ENCODE results near the gene VPS39. TPM values are rescaled to one million over a fixed set of nuclear protein-coding genes. Genes with fewer than 3 reads are reported as not detected.
A peak's percentile ranks its signal among the peaks of the same experiment; 100 is the strongest.

The VPS39 gene
- total and polyA plus RNA-seq, 2 of the 8 experiments (the other 6 are each of a cell fraction or from before 2014, with no cell fraction given) = 34.4 to 36.6 TPM

DNA sequence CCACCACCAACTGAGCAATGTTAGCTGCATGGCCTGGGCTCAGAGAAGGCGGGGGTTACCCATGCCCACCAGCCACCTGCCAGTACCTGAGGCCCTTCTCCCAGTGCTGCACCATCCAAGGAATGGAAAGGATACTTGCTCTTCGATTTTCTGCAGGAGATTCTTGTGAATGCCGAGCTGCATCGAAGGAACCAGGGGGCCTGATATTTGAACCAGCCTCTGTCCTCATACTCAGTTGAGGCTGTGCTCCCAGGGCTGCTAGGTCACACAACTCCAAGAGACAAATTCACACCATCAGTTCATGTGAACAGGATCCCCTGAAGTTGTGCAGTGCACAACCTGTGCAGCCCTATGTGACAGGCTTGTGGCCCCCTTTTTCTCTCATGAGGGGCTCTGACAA, 69.7 kb downstream of the VPS39 start:
- Histone ChIP-seq H3K36me3 (ENCODE audit: control insufficient read depth in 2 of 4, insufficient read depth in 4 of 4, low read length in 3 of 4) (no peaks in the 10 kb centered on the region), H4K20me1 (replicated peaks in 1 of 2; ENCODE audit: control insufficient read depth in 1 of 2, insufficient read depth in 2 of 2, low read length in 2 of 2) (no peaks in the 10 kb centered on the region), H3K23me2 (ENCODE audit: low read depth, low read length) (no peaks in the 10 kb centered on the region), H3K4me3 (ENCODE audit: extremely low read depth in 1 of 4, insufficient read depth in 2 of 4, low read depth in 3 of 4, low read length in 4 of 4) (no peak overlapping the region), H3K56ac (replicated peaks; ENCODE audit: insufficient read length, low read depth, low read length) (no peak overlapping the region), H2BK15ac (ENCODE audit: low read length) (no peak overlapping the region), H3K79me1 (ENCODE audit: low read depth, low read length) (no peaks in the 10 kb centered on the region), H4K91ac (replicated peaks; ENCODE audit: insufficient read length, low read length) (no peak overlapping the region), H3K9ac (replicated peaks in 1 of 4; ENCODE audit: extremely low read depth in 1 of 4, low read depth in 3 of 4, low read length in 3 of 4) (no peak overlapping the region), H2BK12ac (ENCODE audit: low read depth, low read length) (no peak overlapping the region), H3K23ac (ENCODE audit: insufficient read length) (no peak overlapping the region), H2BK20ac (ENCODE audit: low read length) (0 out of 2 replicates have a peak overlapping the region, but pooled peaks have one; percentile 7), H2AK5ac (ENCODE audit: low read depth, low read length) (no peak overlapping the region), H2AFZ (ENCODE audit: low read length) (no peak overlapping the region), H4K8ac (ENCODE audit: extremely low read depth, insufficient read depth, low read length) (no peak overlapping the region), H2BK5ac (ENCODE audit: low read depth, low read length) (no peak overlapping the region), H3K79me2 (ENCODE audit: control insufficient read depth in 1 of 2, insufficient read depth in 2 of 2, low read length in 2 of 2) (no peaks in the 10 kb centered on the region), H3K14ac (ENCODE audit: insufficient read length) (no peak overlapping the region), H3K4me1 (replicated peaks in 1 of 4; ENCODE audit: control insufficient read depth in 3 of 4, insufficient read depth in 4 of 4, low read length in 3 of 4) (no peaks in the 10 kb centered on the region), H3K4me2 (ENCODE audit: insufficient read depth in 1 of 2, low read depth in 2 of 2, low read length in 2 of 2) (no peak overlapping the region), H2BK120ac (replicated peaks; ENCODE audit: low read depth, low read length) (no peak overlapping the region), H3K27me3 (replicated peaks in 1 of 4; ENCODE audit: control insufficient read depth in 3 of 4, extremely low read depth in 1 of 4, insufficient read depth in 3 of 4, low read length in 3 of 4) (no peaks in the 10 kb centered on the region), H3K9me3 (ENCODE audit: insufficient read depth in 2 of 2, low read depth in 1 of 2, low read length in 1 of 2) (peaks cover 4 to 8% of the 10 kb centered on the region in 2 experiments; a peak in 1 of 4 replicates), H3K18ac (ENCODE audit: extremely low read depth, low read length) (no peak overlapping the region), H3K4ac (replicated peaks; ENCODE audit: insufficient read length, low read depth, low read length) (no peak overlapping the region), H3K27ac (ENCODE audit: low read depth, low read length) (no peak overlapping the region), H4K5ac (ENCODE audit: insufficient read length, low read depth, low read length) (no peak overlapping the region)
- CTCF ChIA-PET (ENCODE audit: partially characterized antibody) = interaction anchor here (0.5 to 22.6 kb wide), 35 partner anchors 8 to 946 kb away, joined by 3 to 416 read pairs (median 7); partner anchors contain the start of genes PLA2G4D and PLA2G4F
- TF ChIP-seq CREB1 (IDR thresholded peaks at IDR 0.05) (no peak), GABPA (IDR thresholded peaks at IDR 0.05; ENCODE audit: borderline replicate concordance, insufficient read depth, low read length) (no peak)
- DNase-seq (ENCODE audit: low read depth in 1 of 2, low spot score in 2 of 2) (no peak), FAIRE-seq (no peak)
- WGBS, 2 experiments (ENCODE audit: extremely low coverage in 1 of 2, insufficient coverage in 1 of 2, insufficient read length in 1 of 2, insufficient replicate concordance in 2 of 2, low coverage in 1 of 2, low lambda C conversion rate in 2 of 2, missing lambda C conversion rate in 1 of 2) = 90% methylated on average over 4 of the region's 4 CpGs; no CpG with 5 or more reads in 1 of the 2 experiments
- POLR2A ChIA-PET (ENCODE audit: partially characterized antibody) = interaction anchor here (1.6 kb wide), 1 partner anchor 19 kb away, joined by 4 read pairs; no protein-coding TSS in a partner anchor
